ENCODE measurements around the gene HOXB5.
A peak's percentile ranks its signal among the peaks of the same experiment; 100 is the strongest.

Gene HOXB5

DNA sequence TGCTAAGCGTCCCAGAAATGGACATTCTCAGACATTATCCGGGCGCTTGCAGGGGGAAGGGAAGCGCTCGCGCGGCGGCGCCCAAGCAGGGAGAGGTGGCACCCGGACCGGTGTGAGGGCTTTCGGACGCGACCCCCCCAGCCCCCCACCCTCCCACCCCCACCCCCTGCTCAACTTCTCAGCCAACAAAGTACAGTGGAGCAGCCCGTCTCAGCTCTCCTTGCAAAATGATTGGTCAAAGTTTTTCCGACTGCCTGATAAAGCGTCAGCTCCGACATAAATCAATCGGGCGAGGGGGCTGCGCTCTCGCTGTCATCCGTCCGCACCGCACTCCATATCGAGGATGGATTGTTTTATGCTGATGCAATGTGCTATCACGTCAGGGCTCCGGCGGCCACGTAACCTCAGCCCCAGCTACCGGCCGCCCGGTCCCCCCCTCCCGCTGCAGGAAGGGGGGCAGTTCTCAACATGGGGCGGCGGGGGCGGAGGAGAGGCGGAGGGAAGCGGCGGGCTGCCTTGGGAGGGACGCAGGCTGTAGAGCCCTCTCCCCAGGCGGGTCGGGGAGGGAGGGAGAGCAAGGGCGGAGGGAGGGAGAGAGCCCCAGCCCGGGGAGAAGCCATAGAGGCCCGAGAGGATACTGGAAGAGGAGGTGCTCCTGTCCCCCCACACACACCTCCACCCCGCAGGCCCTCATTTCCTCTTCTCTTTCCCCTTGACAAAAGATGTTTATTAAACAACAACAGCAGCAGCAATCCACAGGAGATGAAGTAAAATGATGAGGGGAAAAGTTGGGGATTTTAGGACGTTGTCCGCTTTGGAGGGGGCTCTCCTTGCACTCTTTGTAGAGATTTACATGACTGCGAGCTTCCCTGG lies 32.9 kb upstream of the HOXB5 start, which contains the start of gene HOXB9 (continued):
- TF ChIP-seq, protein P1, sequence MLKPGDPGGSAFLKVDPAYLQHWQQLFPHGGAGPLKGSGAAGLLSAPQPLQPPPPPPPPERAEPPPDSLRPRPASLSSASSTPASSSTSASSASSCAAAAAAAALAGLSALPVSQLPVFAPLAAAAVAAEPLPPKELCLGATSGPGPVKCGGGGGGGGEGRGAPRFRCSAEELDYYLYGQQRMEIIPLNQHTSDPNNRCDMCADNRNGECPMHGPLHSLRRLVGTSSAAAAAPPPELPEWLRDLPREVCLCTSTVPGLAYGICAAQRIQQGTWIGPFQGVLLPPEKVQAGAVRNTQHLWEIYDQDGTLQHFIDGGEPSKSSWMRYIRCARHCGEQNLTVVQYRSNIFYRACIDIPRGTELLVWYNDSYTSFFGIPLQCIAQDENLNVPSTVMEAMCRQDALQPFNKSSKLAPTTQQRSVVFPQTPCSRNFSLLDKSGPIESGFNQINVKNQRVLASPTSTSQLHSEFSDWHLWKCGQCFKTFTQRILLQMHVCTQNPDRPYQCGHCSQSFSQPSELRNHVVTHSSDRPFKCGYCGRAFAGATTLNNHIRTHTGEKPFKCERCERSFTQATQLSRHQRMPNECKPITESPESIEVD (tag by site-specific recombination; IDR thresholded peaks at IDR 0.05), result peak; percentile 63
- TF ChIP-seq KLF7 (tag by site-specific recombination; IDR thresholded peaks at IDR 0.05; ENCODE audit: borderline replicate concordance), result peak; percentile 79; the same call in 1 of the 2 replicates
- TF ChIP-seq, protein P2, sequence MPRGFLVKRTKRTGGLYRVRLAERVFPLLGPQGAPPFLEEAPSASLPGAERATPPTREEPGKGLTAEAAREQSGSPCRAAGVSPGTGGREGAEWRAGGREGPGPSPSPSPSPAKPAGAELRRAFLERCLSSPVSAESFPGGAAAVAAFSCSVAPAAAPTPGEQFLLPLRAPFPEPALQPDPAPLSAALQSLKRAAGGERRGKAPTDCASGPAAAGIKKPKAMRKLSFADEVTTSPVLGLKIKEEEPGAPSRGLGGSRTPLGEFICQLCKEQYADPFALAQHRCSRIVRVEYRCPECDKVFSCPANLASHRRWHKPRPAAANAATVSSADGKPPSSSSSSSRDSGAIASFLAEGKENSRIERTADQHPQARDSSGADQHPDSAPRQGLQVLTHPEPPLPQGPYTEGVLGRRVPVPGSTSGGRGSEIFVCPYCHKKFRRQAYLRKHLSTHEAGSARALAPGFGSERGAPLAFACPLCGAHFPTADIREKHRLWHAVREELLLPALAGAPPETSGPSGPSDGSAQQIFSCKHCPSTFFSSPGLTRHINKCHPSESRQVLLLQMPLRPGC (tag by site-specific recombination; IDR thresholded peaks at IDR 0.05), result peak; percentile 70; the same call in 1 of the 2 replicates
- TF ChIP-seq ZNF112 (tag by site-specific recombination; IDR thresholded peaks at IDR 0.05), result no peak
- no peak for TF ChIP-seq ZNF37A (tag by site-specific recombination; IDR thresholded peaks at IDR 0.05)
- peak; percentile 91 for TF ChIP-seq ZNF324 (tag by site-specific recombination; IDR thresholded peaks at IDR 0.05)
- peak; percentile 81; the same call in 1 of the 2 replicates for TF ChIP-seq ZNF391 (tag by site-specific recombination; IDR thresholded peaks at IDR 0.05; ENCODE audit: borderline replicate concordance, low read depth)
- TF ChIP-seq ZNF624 (tag by site-specific recombination; IDR thresholded peaks at IDR 0.05), result no peak
- no peak for TF ChIP-seq ZNF555 (tag by site-specific recombination; conservative IDR thresholded peaks at IDR 0.05)
- TF ChIP-seq ZNF701 (tag by site-specific recombination; IDR thresholded peaks at IDR 0.05), result no peak
- TF ChIP-seq ZNF707 (tag by site-specific recombination; IDR thresholded peaks at IDR 0.05), result no peak
- TF ChIP-seq, protein P3, sequence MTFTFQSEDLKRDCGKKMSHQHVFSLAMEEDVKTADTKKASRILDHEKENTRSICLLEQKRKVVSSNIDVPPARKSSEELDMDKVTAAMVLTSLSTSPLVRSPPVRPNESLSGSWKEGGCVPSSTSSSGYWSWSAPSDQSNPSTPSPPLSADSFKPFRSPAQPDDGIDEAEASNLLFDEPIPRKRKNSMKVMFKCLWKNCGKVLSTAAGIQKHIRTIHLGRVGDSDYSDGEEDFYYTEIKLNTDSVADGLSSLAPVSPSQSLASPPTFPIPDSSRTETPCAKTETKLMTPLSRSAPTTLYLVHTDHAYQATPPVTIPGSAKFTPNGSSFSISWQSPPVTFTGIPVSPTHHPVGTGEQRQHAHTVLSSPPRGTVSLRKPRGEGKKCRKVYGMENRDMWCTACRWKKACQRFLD (tag by site-specific recombination; IDR thresholded peaks at IDR 0.05), result no peak
- TF ChIP-seq ZNF843 (tag by site-specific recombination; IDR thresholded peaks at IDR 0.05), result peak; percentile 92
- no peak for TF ChIP-seq ZNF664 (tag by site-specific recombination; IDR thresholded peaks at IDR 0.05)
- TF ChIP-seq ZNF10 (tag by site-specific recombination; IDR thresholded peaks at IDR 0.05), result peak; percentile 33; the same call in 1 of the 2 replicates
- TF ChIP-seq, protein P4, sequence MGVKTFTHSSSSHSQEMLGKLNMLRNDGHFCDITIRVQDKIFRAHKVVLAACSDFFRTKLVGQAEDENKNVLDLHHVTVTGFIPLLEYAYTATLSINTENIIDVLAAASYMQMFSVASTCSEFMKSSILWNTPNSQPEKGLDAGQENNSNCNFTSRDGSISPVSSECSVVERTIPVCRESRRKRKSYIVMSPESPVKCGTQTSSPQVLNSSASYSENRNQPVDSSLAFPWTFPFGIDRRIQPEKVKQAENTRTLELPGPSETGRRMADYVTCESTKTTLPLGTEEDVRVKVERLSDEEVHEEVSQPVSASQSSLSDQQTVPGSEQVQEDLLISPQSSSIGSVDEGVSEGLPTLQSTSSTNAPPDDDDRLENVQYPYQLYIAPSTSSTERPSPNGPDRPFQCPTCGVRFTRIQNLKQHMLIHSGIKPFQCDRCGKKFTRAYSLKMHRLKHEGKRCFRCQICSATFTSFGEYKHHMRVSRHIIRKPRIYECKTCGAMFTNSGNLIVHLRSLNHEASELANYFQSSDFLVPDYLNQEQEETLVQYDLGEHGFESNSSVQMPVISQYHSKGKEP (tag by site-specific recombination; IDR thresholded peaks at IDR 0.05), result peak; percentile 87
- TF ChIP-seq, protein P5, sequence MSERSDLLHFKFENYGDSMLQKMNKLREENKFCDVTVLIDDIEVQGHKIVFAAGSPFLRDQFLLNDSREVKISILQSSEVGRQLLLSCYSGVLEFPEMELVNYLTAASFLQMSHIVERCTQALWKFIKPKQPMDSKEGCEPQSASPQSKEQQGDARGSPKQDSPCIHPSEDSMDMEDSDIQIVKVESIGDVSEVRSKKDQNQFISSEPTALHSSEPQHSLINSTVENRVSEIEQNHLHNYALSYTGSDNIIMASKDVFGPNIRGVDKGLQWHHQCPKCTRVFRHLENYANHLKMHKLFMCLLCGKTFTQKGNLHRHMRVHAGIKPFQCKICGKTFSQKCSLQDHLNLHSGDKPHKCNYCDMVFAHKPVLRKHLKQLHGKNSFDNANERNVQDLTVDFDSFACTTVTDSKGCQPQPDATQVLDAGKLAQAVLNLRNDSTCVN (tag by site-specific recombination; optimal IDR thresholded peaks at IDR 0.05), result peak; percentile 15
- TF ChIP-seq ZNF837 (tag by site-specific recombination; IDR thresholded peaks at IDR 0.05), result no peak
- TF ChIP-seq EGR2 (tag by site-specific recombination; IDR thresholded peaks at IDR 0.05; ENCODE audit: low read depth), result peak; percentile 92
- no peak for TF ChIP-seq PRDM1 (tag by site-specific recombination; IDR thresholded peaks at IDR 0.05)
- TF ChIP-seq ZNF423 (tag by site-specific recombination; IDR thresholded peaks at IDR 0.05), result peak; percentile 78
- TF ChIP-seq ZNF155 (tag by site-specific recombination; IDR thresholded peaks at IDR 0.05), result no peak
- TF ChIP-seq ZNF2 (tag by site-specific recombination; IDR thresholded peaks at IDR 0.05), result peak; percentile 24; the same call in 1 of the 2 replicates
- no peak for TF ChIP-seq ZNF132 (tag by site-specific recombination; IDR thresholded peaks at IDR 0.05; ENCODE audit: borderline replicate concordance)
- no peak for TF ChIP-seq ZNF404 (tag by site-specific recombination; IDR thresholded peaks at IDR 0.05)
- peak; percentile 93 for TF ChIP-seq WT1 (tag by site-specific recombination; IDR thresholded peaks at IDR 0.05)
- TF ChIP-seq ZNF366 (tag by site-specific recombination; conservative IDR thresholded peaks at IDR 0.05), result peak; percentile 93
- no peak for TF ChIP-seq ZNF571 (tag by site-specific recombination; IDR thresholded peaks at IDR 0.05)
- TF ChIP-seq HOXA7 (CRISPR knock-in tag; IDR thresholded peaks at IDR 0.05; ENCODE audit: borderline replicate concordance), result no peak
- TF ChIP-seq ZNF202 (tag by site-specific recombination; IDR thresholded peaks at IDR 0.05; ENCODE audit: borderline replicate concordance), result no peak
- peak; percentile 80 for TF ChIP-seq FEZF1 (tag by site-specific recombination; IDR thresholded peaks at IDR 0.05)
- TF ChIP-seq, protein P6, sequence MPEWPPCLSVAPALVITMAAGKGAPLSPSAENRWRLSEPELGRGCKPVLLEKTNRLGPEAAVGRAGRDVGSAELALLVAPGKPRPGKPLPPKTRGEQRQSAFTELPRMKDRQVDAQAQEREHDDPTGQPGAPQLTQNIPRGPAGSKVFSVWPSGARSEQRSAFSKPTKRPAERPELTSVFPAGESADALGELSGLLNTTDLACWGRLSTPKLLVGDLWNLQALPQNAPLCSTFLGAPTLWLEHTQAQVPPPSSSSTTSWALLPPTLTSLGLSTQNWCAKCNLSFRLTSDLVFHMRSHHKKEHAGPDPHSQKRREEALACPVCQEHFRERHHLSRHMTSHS (tag by site-specific recombination; IDR thresholded peaks at IDR 0.05), result 0 out of 2 replicates have a peak, but pooled peaks have one; percentile 58
- no peak for TF ChIP-seq ZNF140 (tag by site-specific recombination; IDR thresholded peaks at IDR 0.05)
